ENCODE measurements around the gene DUSP18.
"Not testable (repeated sequence)": the region's sequence is repeated elsewhere in the genome, so short reads cannot be mapped to it uniquely, and the experiment has no call there.

The DUSP18 gene

DNA sequence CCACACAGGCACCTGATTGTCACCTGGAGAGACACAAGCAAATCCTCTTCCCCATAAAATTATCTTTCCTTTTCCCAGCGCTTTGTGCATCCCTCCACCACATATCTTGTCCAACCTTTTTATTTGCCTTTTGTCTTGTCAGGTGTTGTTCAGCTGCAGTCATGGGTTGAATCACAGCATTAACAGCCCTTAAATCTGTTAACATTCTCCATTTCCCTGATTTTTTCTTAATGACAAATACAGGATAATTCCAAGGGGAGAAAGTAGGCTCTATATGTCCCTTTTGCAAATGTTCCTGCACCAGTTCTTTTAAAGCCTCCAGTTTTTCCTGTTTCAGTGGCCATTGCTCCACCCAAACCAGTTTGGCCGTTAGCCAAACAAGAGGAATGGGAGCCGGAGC is 8.9 kb upstream of the DUSP18 start:
- DNase-seq = not testable (repeated sequence)

GRCh38 chr22:30675436-30675835 is 7.8 kb upstream of the DUSP18 start:
- no peak for DNase-seq

GRCh38 chr22:30674482-30674881 is 6.8 kb upstream of the DUSP18 start:
- no peak for DNase-seq

DNA sequence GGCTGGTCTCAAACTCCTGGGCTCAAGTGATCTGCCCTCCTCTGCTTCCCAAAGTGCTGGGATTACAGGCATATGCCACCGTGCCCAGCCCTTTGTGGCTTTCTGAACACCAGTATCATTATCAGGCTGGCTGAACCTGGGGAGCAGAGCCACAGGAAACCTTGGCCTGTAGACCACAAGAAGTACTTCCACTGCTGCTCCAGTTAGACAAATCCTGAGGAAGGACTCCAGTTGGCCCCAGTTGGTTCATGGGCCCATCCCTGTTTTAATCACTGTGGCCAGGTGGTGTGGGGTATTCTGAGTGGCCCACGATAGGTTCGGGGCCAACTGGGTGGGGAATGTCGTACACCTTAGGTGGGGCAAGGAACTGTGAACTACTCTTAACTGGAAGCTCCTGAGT is 5.5 kb upstream of the DUSP18 start:
- no peak for DNase-seq

DNA sequence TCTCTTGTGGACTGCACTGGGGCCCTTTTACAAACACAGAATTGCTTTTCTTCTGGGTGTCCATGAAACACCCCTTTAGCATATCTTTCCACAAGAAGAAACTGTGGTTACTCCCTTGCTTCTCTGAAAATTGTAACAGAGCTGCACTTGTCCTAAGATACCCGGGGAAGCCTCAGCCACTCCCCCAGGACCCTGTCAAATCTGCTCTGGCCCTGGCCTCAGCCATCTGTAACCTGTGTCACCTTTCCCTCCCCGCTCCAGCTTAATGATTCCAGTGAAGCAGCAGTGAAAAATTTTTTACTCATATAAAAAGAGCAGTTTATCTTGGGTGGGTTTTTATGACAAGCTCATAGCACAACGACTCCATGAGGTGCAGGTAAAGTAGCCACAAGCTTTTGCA is 3.4 kb upstream of the DUSP18 start:
- no peak for DNase-seq

DNA sequence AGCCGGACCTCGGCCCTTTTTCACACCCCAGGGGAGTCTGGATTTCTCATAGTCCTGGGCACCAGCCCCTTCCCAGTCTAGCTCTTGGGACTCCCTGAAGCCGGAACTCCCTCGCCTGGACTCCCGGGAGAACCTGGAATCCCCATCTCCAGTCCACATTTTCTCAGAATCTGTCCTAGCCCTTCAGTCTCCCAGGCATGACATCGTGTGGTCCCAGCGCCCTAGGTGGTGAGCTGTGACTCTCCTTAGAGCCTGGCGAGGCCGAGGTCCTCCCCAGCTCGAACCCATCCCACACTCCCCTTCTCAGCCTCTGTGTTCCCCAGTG is 673 bp upstream of the DUSP18 start:
- DNase-seq = no peak

DNA sequence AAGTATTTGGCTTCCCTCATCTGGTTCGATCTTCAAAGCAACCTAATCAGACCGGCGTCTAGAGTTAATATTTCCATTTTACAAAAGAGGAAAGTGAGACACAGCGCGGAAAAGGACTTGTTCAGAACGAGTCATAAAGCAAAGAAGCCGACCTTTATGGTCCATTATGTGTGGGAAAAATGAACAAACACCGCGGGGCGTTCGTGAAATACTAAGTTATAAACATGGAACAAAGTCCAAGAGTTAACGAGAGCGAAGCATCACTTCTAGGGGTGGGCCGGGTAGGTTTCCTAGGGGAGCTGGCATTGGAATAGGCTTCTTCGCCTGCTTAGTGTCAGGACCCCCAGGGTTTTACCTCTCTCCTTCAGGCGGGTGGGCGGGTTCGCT is 575 bp downstream of the DUSP18 start:
- DNase-seq = no peak

- DNase-seq = no peak
Observed at GRCh38 chr22:30665786-30666185, 1.9 kb downstream of the DUSP18 start.

- DNase-seq = no peak
Observed at GRCh38 chr22:30665266-30665665, 2.4 kb downstream of the DUSP18 start.

DNA sequence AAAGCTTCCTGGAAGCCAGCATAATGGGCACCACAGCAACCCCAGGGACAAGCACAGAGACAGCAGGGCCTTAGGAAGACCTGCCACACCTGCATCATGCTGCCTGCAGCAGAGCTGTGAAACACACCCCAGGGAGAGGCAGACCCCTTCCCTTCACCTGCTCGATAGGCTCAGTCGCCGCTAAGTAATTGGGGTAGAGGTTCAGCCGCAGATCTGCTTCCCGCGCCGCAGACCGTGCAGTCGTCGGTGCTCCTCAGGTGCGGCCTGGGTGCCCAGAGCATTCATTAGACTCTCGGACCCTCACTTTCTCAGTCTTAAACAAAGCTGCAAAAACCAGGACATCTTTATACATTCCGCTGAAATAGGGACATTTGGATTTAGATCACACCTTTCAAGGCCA is 2.9 kb downstream of the DUSP18 start:
- no peak for DNase-seq

GRCh38 chr22:30662040-30662439 is 5.6 kb downstream of the DUSP18 start:
- DNase-seq = no peak

- DNase-seq = no peak
Observed at GRCh38 chr22:30655532-30655931, 12.1 kb downstream of the DUSP18 start.

- DNase-seq = no peak
Observed at GRCh38 chr22:30654361-30654760, 13.3 kb downstream of the DUSP18 start.

GRCh38 chr22:30652852-30653251 is 14.8 kb downstream of the DUSP18 start:
- DNase-seq = no peak

DNA sequence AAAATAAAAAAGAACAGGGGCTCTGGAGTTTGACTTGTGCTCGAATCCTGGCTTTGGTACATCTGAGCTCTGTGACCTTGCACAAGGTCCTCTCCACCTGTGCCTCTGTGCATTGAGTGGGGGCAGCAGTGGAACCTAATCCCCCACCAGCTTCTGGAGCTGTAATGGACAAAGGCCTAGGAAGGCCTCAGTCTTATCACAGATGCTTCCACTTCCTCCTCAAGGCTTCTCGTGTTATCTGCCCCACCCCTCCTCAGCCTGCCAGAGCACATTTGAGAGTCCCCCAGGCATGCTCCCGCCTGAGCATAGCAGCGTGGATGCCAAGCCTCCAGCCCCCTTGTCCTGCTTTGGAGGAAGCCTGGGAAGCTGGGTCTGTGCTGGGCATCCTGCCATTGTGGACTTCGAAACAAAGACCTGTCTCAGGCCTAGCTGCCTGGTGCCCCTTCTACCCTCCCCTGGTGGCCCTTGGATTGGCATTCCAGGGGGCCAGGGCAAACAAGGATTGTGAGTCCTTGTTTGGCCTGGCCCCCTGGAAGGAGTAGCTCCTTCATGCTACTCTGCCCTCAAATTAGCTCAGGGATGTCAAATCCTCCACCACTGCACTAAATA is 17.1 kb downstream of the DUSP18 start:
- peak; percentile 65 for DNase-seq

GRCh38 chr22:30649430-30650007 is 18.2 kb downstream of the DUSP18 start:
- no peak for DNase-seq

- DNase-seq = no peak
Observed at GRCh38 chr22:30648825-30649224, 18.9 kb downstream of the DUSP18 start.

- no peak for DNase-seq
Observed at GRCh38 chr22:30647536-30647935, 20.1 kb downstream of the DUSP18 start.

DNA sequence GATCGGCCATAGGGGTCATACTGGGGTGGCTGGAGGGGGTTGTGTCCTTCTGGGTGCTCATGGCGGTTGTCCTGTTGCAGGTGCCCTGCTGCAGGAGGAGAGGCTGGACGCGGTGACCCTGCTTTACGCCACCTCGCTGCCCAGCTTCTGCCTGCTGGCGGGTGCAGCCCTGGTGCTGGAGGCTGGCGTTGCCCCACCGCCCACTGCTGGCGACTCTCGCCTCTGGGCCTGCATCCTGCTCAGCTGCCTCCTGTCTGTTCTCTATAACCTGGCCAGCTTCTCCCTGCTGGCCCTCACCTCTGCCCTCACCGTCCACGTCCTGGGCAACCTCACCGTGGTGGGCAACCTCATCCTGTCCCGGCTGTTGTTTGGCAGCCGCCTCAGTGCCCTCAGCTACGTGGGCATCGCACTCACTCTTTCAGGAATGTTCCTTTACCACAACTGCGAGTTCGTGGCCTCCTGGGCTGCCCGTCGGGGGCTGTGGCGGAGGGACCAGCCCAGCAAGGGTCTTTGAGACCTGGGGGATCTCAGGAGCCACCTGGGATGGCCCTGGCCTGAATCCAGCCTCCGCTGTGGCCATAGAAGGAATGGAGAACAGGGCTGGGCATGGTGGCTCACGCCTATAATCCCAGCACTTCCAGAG is 21.0 kb downstream of the DUSP18 start:
- DNase-seq = no peak

DNA sequence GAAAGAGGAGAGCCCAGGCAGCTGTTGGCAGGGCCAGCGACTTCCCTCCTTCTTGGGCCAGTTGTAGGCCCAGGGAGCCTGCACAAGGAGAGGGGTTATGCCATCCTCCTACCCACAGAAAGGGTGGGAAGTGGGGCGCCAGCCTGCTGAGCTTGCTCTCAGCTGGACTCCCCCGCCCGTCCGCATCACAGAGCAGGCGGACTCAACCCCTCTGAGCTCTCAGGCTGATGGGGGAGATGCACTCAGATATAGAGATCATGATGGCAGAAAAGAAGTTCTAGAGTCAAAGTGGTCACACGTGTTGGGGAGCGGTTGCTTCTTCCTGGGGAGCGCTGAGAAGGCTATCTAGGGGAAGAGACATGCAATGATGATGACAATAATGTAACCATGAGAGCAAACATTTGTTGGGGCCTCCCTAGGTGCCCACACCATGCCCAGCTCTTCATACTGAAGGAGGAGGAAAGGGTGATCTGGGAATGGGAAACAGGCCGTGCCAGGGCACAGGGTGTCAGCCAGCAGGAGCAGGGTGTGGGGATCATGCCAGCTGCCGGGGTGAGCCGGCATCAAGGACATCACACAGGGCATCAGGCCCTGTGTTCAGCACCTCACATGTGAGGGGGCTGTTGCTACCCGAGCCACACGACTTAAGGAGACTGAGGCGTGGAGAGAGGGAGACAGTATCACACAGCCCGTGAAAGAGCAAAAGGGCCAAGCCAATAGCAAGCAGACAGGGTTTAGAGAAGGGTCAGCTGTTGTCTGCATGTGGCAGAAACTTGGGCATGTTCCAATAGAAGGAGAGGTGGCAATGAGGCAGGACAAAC is 24.4 kb downstream of the DUSP18 start:
- DNase-seq = no peak

- DNase-seq = no peak
Observed at GRCh38 chr22:30640839-30641430, 26.7 kb downstream of the DUSP18 start.

- DNase-seq = no peak
Observed at GRCh38 chr22:30640361-30640760, 27.3 kb downstream of the DUSP18 start.

DNA sequence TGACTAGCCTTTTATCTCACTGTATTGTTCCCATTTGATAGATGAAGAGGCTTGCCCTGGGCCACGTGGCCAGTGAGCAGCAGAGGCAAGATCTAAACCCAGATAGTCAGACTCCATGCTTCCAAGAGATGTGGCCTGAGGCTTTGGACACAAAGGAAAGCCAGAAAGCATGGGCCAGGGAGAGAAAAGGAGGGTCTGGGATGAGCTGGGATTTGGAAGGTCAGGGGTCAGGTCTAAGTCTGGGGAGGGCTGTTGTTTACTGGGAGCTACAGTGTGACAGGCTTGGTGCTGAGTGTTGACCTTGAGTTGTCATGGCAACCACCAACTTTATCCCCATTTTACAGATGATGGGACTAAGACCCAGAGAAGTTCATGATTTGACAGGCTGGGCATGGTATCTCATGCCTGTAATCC is 30.0 kb downstream of the DUSP18 start:
- no peak for DNase-seq
